Nephron (organoid): Measurements from ENCODE around the gene DDIT4L.

Source experiments
- H3K27ac Mint-ChIP-seq, 3 experiments: 2 replicates each; pipeline ENCODE4 v1.8.0; 2020; ENCODE audit warnings: mixed read lengths in 3 of 3, mild to moderate bottlenecking in 2 of 3, moderate library complexity in 1 of 3
- H3K27me3 Mint-ChIP-seq: 2 replicates; pipeline ENCODE4 v1.8.0; 2021; ENCODE audit warnings: low read depth, mild to moderate bottlenecking, moderate library complexity, mixed read lengths
- H3K36me3 Mint-ChIP-seq: 2 replicates; pipeline ENCODE4 v1.8.0; 2020; ENCODE audit warnings: low read depth, mixed read lengths
- H3K4me1 Mint-ChIP-seq: 2 replicates; pipeline ENCODE4 v1.8.0; 2020; ENCODE audit warnings: mixed read lengths
- H3K4me3 Mint-ChIP-seq, 3 experiments: 2 replicates each; pipeline ENCODE4 v1.8.0; 2020; ENCODE audit warnings: mild to moderate bottlenecking in 3 of 3, mixed read lengths in 3 of 3, moderate library complexity in 2 of 3
- H3K9me3 Mint-ChIP-seq: 2 replicates; pipeline ENCODE4 v1.8.0; 2020; ENCODE audit warnings: mixed read lengths
- TF ChIP-seq, protein P1 (sequence below), 3 experiments: fragments of 200-600 bp; sonication (generic); IDR thresholded peaks; one replicate each; pipeline ENCODE4 v1.5.0; 2021; ENCODE audit warnings: antibody characterized with exemption in 3 of 3; ENCODE audit not compliant: unreplicated experiment in 3 of 3

DDIT4L gene

GRCh38 chr4:100170986-100171385 is 19.3 kb downstream of the DDIT4L start:
- H3K36me3 Mint-ChIP-seq = no peaks in the 10 kb centered on the region
- TF ChIP-seq, protein P1, sequence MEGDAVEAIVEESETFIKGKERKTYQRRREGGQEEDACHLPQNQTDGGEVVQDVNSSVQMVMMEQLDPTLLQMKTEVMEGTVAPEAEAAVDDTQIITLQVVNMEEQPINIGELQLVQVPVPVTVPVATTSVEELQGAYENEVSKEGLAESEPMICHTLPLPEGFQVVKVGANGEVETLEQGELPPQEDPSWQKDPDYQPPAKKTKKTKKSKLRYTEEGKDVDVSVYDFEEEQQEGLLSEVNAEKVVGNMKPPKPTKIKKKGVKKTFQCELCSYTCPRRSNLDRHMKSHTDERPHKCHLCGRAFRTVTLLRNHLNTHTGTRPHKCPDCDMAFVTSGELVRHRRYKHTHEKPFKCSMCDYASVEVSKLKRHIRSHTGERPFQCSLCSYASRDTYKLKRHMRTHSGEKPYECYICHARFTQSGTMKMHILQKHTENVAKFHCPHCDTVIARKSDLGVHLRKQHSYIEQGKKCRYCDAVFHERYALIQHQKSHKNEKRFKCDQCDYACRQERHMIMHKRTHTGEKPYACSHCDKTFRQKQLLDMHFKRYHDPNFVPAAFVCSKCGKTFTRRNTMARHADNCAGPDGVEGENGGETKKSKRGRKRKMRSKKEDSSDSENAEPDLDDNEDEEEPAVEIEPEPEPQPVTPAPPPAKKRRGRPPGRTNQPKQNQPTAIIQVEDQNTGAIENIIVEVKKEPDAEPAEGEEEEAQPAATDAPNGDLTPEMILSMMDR (IDR thresholded peaks at IDR 0.05; ENCODE audit: unreplicated experiment in 3 of 3) = no peak
- no peak overlapping the region for H3K4me3 Mint-ChIP-seq
- no peaks in the 10 kb centered on the region for H3K9me3 Mint-ChIP-seq
- no peaks in the 10 kb centered on the region for H3K27me3 Mint-ChIP-seq
- H3K27ac Mint-ChIP-seq = no peak overlapping the region
- H3K4me1 Mint-ChIP-seq = peaks cover 11% of the 10 kb centered on the region

- TF ChIP-seq, protein P1 (IDR thresholded peaks at IDR 0.05; ENCODE audit: unreplicated experiment in 3 of 3) = no peak
- peaks cover 21% of the 10 kb centered on the region for H3K4me1 Mint-ChIP-seq
- H3K9me3 Mint-ChIP-seq = no peaks in the 10 kb centered on the region
- no peaks in the 10 kb centered on the region for H3K27me3 Mint-ChIP-seq
- no peaks in the 10 kb centered on the region for H3K36me3 Mint-ChIP-seq
- no peak overlapping the region for H3K27ac Mint-ChIP-seq
- no peak overlapping the region for H3K4me3 Mint-ChIP-seq
Observed at GRCh38 chr4:100169491-100170485, 20.5 kb downstream of the DDIT4L start.

DNA sequence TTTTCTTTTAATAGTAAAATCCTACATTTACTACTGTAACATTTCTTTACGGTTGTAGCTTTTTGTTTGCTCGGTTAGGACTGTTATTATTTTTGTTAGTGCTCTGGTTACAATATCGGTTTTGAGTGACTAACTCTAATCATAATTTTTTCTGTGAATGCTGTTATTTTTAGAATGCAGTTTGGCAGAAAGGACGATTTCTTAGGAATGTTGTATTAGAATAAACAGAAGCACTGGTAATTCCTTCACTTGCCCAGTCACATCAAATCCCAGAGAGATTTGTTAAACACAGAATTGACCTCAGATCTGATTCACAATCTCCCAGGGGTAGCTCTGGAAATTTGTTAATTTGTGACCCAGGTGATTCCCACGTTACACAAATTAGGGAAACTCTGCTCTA is 21.7 kb downstream of the DDIT4L start:
- Mint-ChIP-seq H3K4me3 (no peak overlapping the region), H3K4me1 (peaks cover 23% of the 10 kb centered on the region), H3K27ac (no peak overlapping the region), H3K27me3 (no peaks in the 10 kb centered on the region), H3K36me3 (no peaks in the 10 kb centered on the region), H3K9me3 (no peaks in the 10 kb centered on the region)
- TF ChIP-seq, protein P1 (IDR thresholded peaks at IDR 0.05; ENCODE audit: unreplicated experiment in 3 of 3) = no peak

DNA sequence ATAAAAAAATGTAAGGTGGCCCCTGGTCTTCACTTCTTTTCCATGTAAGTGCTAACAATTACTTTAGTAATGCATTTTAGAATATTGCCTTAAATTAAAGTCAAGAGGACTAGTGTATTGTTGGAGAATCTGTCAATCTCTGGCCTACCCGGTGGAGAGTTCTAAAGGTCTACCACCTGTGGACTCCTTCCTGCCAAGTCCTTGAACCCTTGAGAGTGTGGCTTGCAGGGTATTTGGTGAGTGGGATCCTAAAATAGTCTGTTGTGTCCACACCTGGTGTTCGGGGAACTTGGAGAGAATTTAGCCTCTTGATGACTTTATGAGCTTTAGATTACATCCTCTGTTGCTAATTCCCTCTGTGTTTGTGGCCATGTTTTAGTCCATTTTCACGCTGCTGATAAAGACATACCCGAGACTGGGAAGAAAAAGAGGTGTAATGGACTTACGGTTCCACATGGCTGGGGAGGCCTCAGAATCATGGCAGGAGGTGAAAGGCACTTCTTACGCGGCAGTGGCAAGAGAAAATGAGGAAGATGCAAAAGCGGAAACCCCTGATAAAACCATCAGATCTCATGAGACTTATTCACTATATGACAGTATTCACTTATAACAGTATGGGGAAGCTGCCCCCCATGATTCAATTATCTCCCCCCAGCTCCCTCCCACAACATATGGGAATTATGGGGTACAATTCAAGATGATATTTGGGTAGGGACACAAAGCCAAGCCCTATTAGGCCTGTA is 23.8 kb downstream of the DDIT4L start:
- H3K27me3 Mint-ChIP-seq = no peaks in the 10 kb centered on the region
- peaks cover 23% of the 10 kb centered on the region for H3K4me1 Mint-ChIP-seq
- peaks cover 2% of the 10 kb centered on the region for H3K9me3 Mint-ChIP-seq
- H3K4me3 Mint-ChIP-seq = no peak overlapping the region
- TF ChIP-seq, protein P1 (IDR thresholded peaks at IDR 0.05; ENCODE audit: unreplicated experiment in 3 of 3) = no peak
- no peaks in the 10 kb centered on the region for H3K36me3 Mint-ChIP-seq
- no peak overlapping the region for H3K27ac Mint-ChIP-seq

GRCh38 chr4:100165809-100166208 is 24.5 kb downstream of the DDIT4L start:
- Mint-ChIP-seq H3K27me3 (no peaks in the 10 kb centered on the region), H3K27ac (no peak overlapping the region), H3K4me3 (no peak overlapping the region), H3K36me3 (no peaks in the 10 kb centered on the region), H3K4me1 (peaks cover 23% of the 10 kb centered on the region), H3K9me3 (peaks cover 8% of the 10 kb centered on the region)
- TF ChIP-seq, protein P1 (IDR thresholded peaks at IDR 0.05; ENCODE audit: unreplicated experiment in 3 of 3) = no peak
